ENCODE data around the gene UBL7.

DNA sequence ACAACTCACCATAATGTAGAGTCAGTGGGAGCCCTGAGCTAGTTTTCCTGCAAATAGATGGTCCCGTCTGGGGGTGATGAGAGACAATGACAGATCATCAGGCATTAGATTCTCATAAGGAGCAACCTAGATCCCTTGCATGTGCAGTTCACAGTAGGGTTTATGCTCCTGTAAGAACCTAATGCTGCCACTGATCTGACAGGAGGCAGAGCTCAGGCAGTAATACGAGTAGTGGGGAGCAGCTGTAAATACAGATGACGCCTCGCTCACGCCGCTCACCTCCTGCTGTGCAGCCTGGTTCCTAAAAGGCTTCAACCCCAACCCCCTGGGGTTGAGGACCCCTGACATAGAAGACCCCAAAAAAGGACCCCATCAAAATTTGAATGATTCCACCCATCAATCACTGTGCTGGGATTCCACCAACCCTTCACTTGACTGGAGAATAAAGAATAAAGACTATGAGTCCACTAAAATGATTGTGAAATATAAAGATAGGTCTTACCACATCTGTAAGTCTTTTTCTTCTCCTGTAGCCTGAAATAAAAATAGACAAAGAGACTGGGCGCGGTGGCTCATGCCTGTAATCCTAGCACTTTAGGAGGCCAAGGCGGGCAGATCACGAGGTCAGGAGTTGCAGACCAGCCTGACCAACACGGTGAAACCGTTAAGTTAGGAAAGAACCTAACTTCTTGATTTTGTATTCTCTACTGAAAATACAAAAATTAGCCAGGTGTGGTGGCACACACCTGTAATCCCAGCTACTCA, 9.9 kb upstream of the UBL7 start:
- TF ChIP-seq, protein P1, sequence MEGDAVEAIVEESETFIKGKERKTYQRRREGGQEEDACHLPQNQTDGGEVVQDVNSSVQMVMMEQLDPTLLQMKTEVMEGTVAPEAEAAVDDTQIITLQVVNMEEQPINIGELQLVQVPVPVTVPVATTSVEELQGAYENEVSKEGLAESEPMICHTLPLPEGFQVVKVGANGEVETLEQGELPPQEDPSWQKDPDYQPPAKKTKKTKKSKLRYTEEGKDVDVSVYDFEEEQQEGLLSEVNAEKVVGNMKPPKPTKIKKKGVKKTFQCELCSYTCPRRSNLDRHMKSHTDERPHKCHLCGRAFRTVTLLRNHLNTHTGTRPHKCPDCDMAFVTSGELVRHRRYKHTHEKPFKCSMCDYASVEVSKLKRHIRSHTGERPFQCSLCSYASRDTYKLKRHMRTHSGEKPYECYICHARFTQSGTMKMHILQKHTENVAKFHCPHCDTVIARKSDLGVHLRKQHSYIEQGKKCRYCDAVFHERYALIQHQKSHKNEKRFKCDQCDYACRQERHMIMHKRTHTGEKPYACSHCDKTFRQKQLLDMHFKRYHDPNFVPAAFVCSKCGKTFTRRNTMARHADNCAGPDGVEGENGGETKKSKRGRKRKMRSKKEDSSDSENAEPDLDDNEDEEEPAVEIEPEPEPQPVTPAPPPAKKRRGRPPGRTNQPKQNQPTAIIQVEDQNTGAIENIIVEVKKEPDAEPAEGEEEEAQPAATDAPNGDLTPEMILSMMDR (IDR thresholded peaks at IDR 0.05; ENCODE audit: insufficient read depth, low read length), result no peak
- TF ChIP-seq, protein P2, sequence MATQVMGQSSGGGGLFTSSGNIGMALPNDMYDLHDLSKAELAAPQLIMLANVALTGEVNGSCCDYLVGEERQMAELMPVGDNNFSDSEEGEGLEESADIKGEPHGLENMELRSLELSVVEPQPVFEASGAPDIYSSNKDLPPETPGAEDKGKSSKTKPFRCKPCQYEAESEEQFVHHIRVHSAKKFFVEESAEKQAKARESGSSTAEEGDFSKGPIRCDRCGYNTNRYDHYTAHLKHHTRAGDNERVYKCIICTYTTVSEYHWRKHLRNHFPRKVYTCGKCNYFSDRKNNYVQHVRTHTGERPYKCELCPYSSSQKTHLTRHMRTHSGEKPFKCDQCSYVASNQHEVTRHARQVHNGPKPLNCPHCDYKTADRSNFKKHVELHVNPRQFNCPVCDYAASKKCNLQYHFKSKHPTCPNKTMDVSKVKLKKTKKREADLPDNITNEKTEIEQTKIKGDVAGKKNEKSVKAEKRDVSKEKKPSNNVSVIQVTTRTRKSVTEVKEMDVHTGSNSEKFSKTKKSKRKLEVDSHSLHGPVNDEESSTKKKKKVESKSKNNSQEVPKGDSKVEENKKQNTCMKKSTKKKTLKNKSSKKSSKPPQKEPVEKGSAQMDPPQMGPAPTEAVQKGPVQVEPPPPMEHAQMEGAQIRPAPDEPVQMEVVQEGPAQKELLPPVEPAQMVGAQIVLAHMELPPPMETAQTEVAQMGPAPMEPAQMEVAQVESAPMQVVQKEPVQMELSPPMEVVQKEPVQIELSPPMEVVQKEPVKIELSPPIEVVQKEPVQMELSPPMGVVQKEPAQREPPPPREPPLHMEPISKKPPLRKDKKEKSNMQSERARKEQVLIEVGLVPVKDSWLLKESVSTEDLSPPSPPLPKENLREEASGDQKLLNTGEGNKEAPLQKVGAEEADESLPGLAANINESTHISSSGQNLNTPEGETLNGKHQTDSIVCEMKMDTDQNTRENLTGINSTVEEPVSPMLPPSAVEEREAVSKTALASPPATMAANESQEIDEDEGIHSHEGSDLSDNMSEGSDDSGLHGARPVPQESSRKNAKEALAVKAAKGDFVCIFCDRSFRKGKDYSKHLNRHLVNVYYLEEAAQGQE (IDR thresholded peaks at IDR 0.05; ENCODE audit: insufficient replicate concordance, low read depth), result no peak
- TF ChIP-seq GABPA (IDR thresholded peaks at IDR 0.05; ENCODE audit: low read depth) (no peak), POLR2AphosphoS5 (IDR thresholded peaks at IDR 0.05; ENCODE audit: low read depth) (no peak)
